Motor neuron (in vitro differentiated cells): Measurements from ENCODE around the gene CRELD1. TPM values are rescaled to one million over a fixed set of nuclear protein-coding genes. Genes with fewer than 3 reads are reported as not detected.

Experiments used
- ATAC-seq, 8 experiments: fragments of 200-7000 bp; cut with Tn5 transposase; replicated peaks in 6 of 8; 2 replicates each; pipeline ENCODE4 v1.8.0; 2021; ENCODE audit warnings: mild to moderate bottlenecking in 8 of 8, moderate library complexity in 8 of 8
- H3K27ac ChIP-seq, 2 donors: fragments of 250-450 bp; sonication (Bioruptor Pico); 2 replicates each; pipeline ENCODE4 v1.9.0; 2021; ENCODE audit warnings: antibody characterized with exemption in 2 of 2, mild to moderate bottlenecking in 2 of 2, moderate library complexity in 1 of 2
- H3K4me1 ChIP-seq, 2 donors: fragments of 250-450 bp; sonication (Bioruptor Pico); replicated peaks in 1 of 2; 2 replicates each; pipeline ENCODE4 v1.6.1; 2021; ENCODE audit warnings: antibody characterized with exemption in 2 of 2, mild to moderate bottlenecking in 2 of 2, moderate library complexity in 1 of 2
- H3K4me3 ChIP-seq, 5 donors: fragments of 250-450 bp; sonication (Bioruptor Pico); 2 replicates each; pipeline ENCODE4 v1.9.0; 2021; ENCODE audit warnings: antibody characterized with exemption in 5 of 5, mild to moderate bottlenecking in 5 of 5, moderate library complexity in 4 of 5
- WGBS, 10 experiments: fragments of 450-650 bp; shearing (Covaris generic); methylation state at CpG; one replicate each; pipeline ENCODE4 v1.0.0; 2022; 5-methylcytosine and 5-hydroxymethylcytosine counted together
- in situ Hi-C, 9 experiments: fragments of 400-800 bp; cut with MboI; loops; one replicate each; pipeline ENCODE4 v1.15.0; 2021; ENCODE audit warnings: low sequenced_read_pairs in 9 of 9, low pct_unique_long_range_greater_than_20kb in 2 of 9; ENCODE audit not compliant: unreplicated experiment in 9 of 9
- total RNA-seq, 8 experiments: library from RNA; unstranded; fragments of 300-600 nt; gene quantifications; 2 replicates each; pipeline versions ENCODE4 v1.2.3 to v1.2.4, GENCODE V29; 2022

CRELD1 gene
- total RNA-seq, 8 experiments from 2014 or later, result 14.1 to 55.7 (median 34.1) TPM

GRCh38 chr3:9911863-9912262, 21.8 kb upstream of the CRELD1 start:
- no peak overlapping the region for H3K4me3 ChIP-seq
- in situ Hi-C loops, result no loop called here
- H3K27ac ChIP-seq, result no peak overlapping the region
- H3K4me1 ChIP-seq, result peaks cover 11 to 22% of the 10 kb centered on the region in 2 donors
- 58 to 100% (median 90%) methylated on average over 1 to 8 of the region's 8 CpGs; no CpG with 5 or more reads in 1 of the 10 experiments for WGBS, 10 experiments
- ATAC-seq, result no peak

GRCh38 chr3:9912294-9912935, 21.2 kb upstream of the CRELD1 start:
- 17 to 100% (median 87%) methylated on average over 1 to 4 of the region's 7 CpGs for WGBS, 10 experiments
- in situ Hi-C loops, result no loop called here
- ATAC-seq, result no peak

GRCh38 chr3:9913601-9914000, 20.0 kb upstream of the CRELD1 start:
- Histone ChIP-seq H3K27ac (no peak overlapping the region), H3K4me3 (no peak overlapping the region), H3K4me1 (peaks cover 15 to 27% of the 10 kb centered on the region in 2 donors)
- WGBS, 10 experiments, result 80 to 100% (median 92%) methylated on average over 1 to 2 of the region's 5 CpGs; no CpG with 5 or more reads in 7 of the 10 experiments
- in situ Hi-C loops, result no loop called here
- ATAC-seq, result no peak

More at GRCh38 chr3:9912294-9912935, 21.2 kb upstream of the CRELD1 start:
- peaks cover 15 to 26% of the 10 kb centered on the region in 2 donors for H3K4me1 ChIP-seq
- H3K27ac ChIP-seq, result no peak overlapping the region
- no peak overlapping the region for H3K4me3 ChIP-seq

GRCh38 chr3:9914011-9914410, 19.6 kb upstream of the CRELD1 start:
- no peak overlapping the region for H3K27ac ChIP-seq
- in situ Hi-C loops, result no loop called here
- H3K4me3 ChIP-seq, result no peak overlapping the region
- ATAC-seq, result peak in 1 of 8 experiments; percentile 36
- peaks cover 15 to 27% of the 10 kb centered on the region in 2 donors for H3K4me1 ChIP-seq
- whole genome bisulfite sequencing, 10 experiments, result 0 to 100% methylated on average over 1 of the region's 1 CpG; no CpG with 5 or more reads in 8 of the 10 experiments

GRCh38 chr3:9914559-9915253, 18.9 kb upstream of the CRELD1 start:
- peak in 1 of 8 experiments; percentile 1 for ATAC-seq
- in situ Hi-C loops, result no loop called here
- Histone ChIP-seq H3K4me3 (peak overlapping the region; percentile 26 to 37 (median 31)), H3K4me1 (peaks cover 15 to 27% of the 10 kb centered on the region in 2 donors), H3K27ac (peak overlapping the region in 1 of 2 donors; percentile 74)
- 40 to 100% (median 70%) methylated on average over 1 to 3 of the region's 15 CpGs; no CpG with 5 or more reads in 5 of the 10 experiments for WGBS, 10 experiments

GRCh38 chr3:9915254-9916141, 18.1 kb upstream of the CRELD1 start:
- Histone ChIP-seq H3K4me1 (peaks cover 15 to 27% of the 10 kb centered on the region in 2 donors), H3K27ac (peak overlapping the region in 1 of 2 donors; percentile 74), H3K4me3 (peak overlapping the region; percentile 26 to 37 (median 31))
- in situ Hi-C loops, result no loop called here
- peak; percentile 58 to 84 (median 80) for ATAC-seq
- 0 to 20% (median 3%) methylated on average over 1 to 27 of the region's 99 CpGs; no CpG with 5 or more reads in 5 of the 10 experiments for WGBS, 10 experiments

- no peak for ATAC-seq
- in situ Hi-C loops, result no loop called here
- WGBS, 10 experiments, result 100% methylated on average over 1 of the region's 7 CpGs; no CpG with 5 or more reads in 9 of the 10 experiments
- H3K4me1 ChIP-seq, result peaks cover 15 to 27% of the 10 kb centered on the region in 2 donors
- H3K27ac ChIP-seq, result no peak overlapping the region
- H3K4me3 ChIP-seq, result peak overlapping the region in 2 of 5 donors; percentile 33 to 37
Measured at GRCh38 chr3:9916346-9916733, 17.3 kb upstream of the CRELD1 start.

- in situ Hi-C loops, result no loop called here
- WGBS, 10 experiments, result 0 to 95% (median 38%) methylated on average over 1 to 4 of the region's 19 CpGs; no CpG with 5 or more reads in 2 of the 10 experiments
- peak within 1 kb of the TSS in 4 of 5 donors; percentile 29 to 37 (median 32) for H3K4me3 ChIP-seq
- peaks cover 15 to 27% of the 10 kb centered on the region in 2 donors for H3K4me1 ChIP-seq
- peak within 1 kb of the TSS in 1 of 2 donors; percentile 74 for H3K27ac ChIP-seq
- peak; percentile 44 to 84 (median 58) for ATAC-seq
Measured at GRCh38 chr3:9916734-9917680, 16.6 kb upstream of the CRELD1 start, which contains the start of gene IL17RC. IL17RC (plus strand) TSS chr3:9917098; CDS start chr3:9917316, 218 bp downstream.

- H3K4me1 ChIP-seq, result peaks cover 15 to 27% of the 10 kb centered on the region in 2 donors
Measured at GRCh38 chr3:9917820-9918219, 15.8 kb upstream of the CRELD1 start.

GRCh38 chr3:9918261-9919038, 15.2 kb upstream of the CRELD1 start:
- Histone ChIP-seq H3K4me3 (no peak overlapping the region), H3K4me1 (peaks cover 15 to 27% of the 10 kb centered on the region in 2 donors), H3K27ac (no peak overlapping the region)
- no peak for ATAC-seq
- in situ Hi-C loops, result no loop called here
- WGBS, 10 experiments, result 71 to 100% (median 92%) methylated on average over 1 to 6 of the region's 8 CpGs

More at GRCh38 chr3:9917820-9918219, 15.8 kb upstream of the CRELD1 start:
- 93 to 100% (median 100%) methylated on average over 1 to 5 of the region's 10 CpGs; no CpG with 5 or more reads in 5 of the 10 experiments for WGBS, 10 experiments
- no peak overlapping the region for H3K4me3 ChIP-seq
- in situ Hi-C loops, result no loop called here
- ATAC-seq, result no peak
- no peak overlapping the region for H3K27ac ChIP-seq

GRCh38 chr3:9928158-9928557, 5.5 kb upstream of the CRELD1 start:
- WGBS, 10 experiments, result 95 to 100% (median 97%) methylated on average over 1 to 13 of the region's 23 CpGs; no CpG with 5 or more reads in 5 of the 10 experiments
- in situ Hi-C loops, result no loop called here
- no peak overlapping the region for H3K4me3 ChIP-seq
- no peak for ATAC-seq
- H3K4me1 ChIP-seq, result no peaks in the 10 kb centered on the region
- H3K27ac ChIP-seq, result no peak overlapping the region
